CD4-positive, CD25-positive, alpha-beta regulatory T cell (primary cell): Measurements from ENCODE around the gene LIM2. TPM values are rescaled to one million over a fixed set of nuclear protein-coding genes. Genes with fewer than 3 reads are reported as not detected.
A peak's percentile ranks its signal among the peaks of the same experiment; 100 is the strongest.

Experiments
- ATAC-seq, 2 donors: fragments of 150-1000 bp; cut with Tn5 transposase; one replicate each; pipeline ENCODE4 v1.10.0; 2021; ENCODE audit warnings: low read depth in 2 of 2, moderate number of reproducible peaks in 2 of 2, moderate library complexity in 1 of 2
- DNase-seq, 3 donors: peaks; one replicate each; pipeline versions ENCODE4 v3.0.0 to v3.0.0-alpha.2; 2012 to 2022; ENCODE audit warnings: mixed read lengths in 1 of 3
- H3K27ac ChIP-seq: one replicate; pipeline ENCODE4 v1.7.0; 2013; ENCODE audit warnings: mild to moderate bottlenecking, low read length; ENCODE audit not compliant: insufficient read depth, poor library complexity, severe bottlenecking
- H3K27me3 ChIP-seq: one replicate; pipeline ENCODE4 v1.7.0; 2013; ENCODE audit warnings: low read length; ENCODE audit not compliant: control insufficient read depth, insufficient read depth
- H3K36me3 ChIP-seq: one replicate; pipeline ENCODE4 v1.7.0; 2013; ENCODE audit warnings: mild to moderate bottlenecking, low read length, moderate library complexity; ENCODE audit not compliant: control insufficient read depth, insufficient read depth
- H3K4me1 ChIP-seq: 2 replicates; pipeline ENCODE4 v1.7.0; 2013; ENCODE audit warnings: mild to moderate bottlenecking, low read length; ENCODE audit not compliant: insufficient read depth, control insufficient read depth, poor library complexity, severe bottlenecking
- H3K4me3 ChIP-seq: one replicate; pipeline ENCODE4 v1.7.0; 2013; ENCODE audit warnings: low read depth, mild to moderate bottlenecking, low read length, moderate library complexity
- H3K9me3 ChIP-seq, 2 experiments: 1 replicate in 1 of 2; 2 replicates in 1 of 2; pipeline ENCODE4 v1.7.0; 2013; ENCODE audit warnings: low read length in 2 of 2, mild to moderate bottlenecking in 1 of 2, moderate library complexity in 1 of 2; ENCODE audit not compliant: control insufficient read depth in 2 of 2
- H3K27ac Mint-ChIP-seq, 3 donors: one replicate each; pipeline ENCODE4 v1.8.0; 2020 to 2022; ENCODE audit warnings: mild to moderate bottlenecking in 3 of 3, mixed read lengths in 3 of 3, moderate library complexity in 2 of 3
- H3K27me3 Mint-ChIP-seq: one replicate; pipeline ENCODE4 v1.8.0; 2022; ENCODE audit warnings: mild to moderate bottlenecking, mixed read lengths
- H3K36me3 Mint-ChIP-seq: one replicate; pipeline ENCODE4 v1.8.0; 2020; ENCODE audit warnings: mixed read lengths
- H3K4me1 Mint-ChIP-seq, 4 donors: one replicate each; pipeline ENCODE4 v1.8.0; 2020 to 2022; ENCODE audit warnings: mixed read lengths in 4 of 4, mild to moderate bottlenecking in 1 of 4
- H3K4me3 Mint-ChIP-seq, 4 donors: one replicate each; pipeline ENCODE4 v1.8.0; 2020 to 2022; ENCODE audit warnings: mild to moderate bottlenecking in 4 of 4, mixed read lengths in 4 of 4, moderate library complexity in 3 of 4
- H3K9me3 Mint-ChIP-seq, 7 donors: one replicate each; pipeline ENCODE4 v1.8.0; 2020 to 2022; ENCODE audit warnings: mixed read lengths in 7 of 7, mild to moderate bottlenecking in 3 of 7, moderate library complexity in 2 of 7
- polyA plus RNA-seq, 4 donors: library from polyadenylated mRNA; unstranded; fragments of 300-500 nt; fragmentation: Illumina TruSeq; gene quantifications; one replicate each; pipeline ENCODE4 v1.2.3, GENCODE V29; 2021
- total RNA-seq: library from RNA; stranded (reverse); gene quantifications from one replicate; pipeline ENCODE4 v1.2.3, GENCODE V29; 2022

LIM2 gene
- total and polyA plus RNA-seq, 5 donors from 2014 or later = not detected

GRCh38 chr19:51368366-51369282, 19.1 kb downstream of the LIM2 start, which contains the start of gene CLDND2:
TSS of gene CLDND2 (minus strand) at chr19:51369003. CDS start at chr19:51368577, 426 bp downstream.
- peaks cover 0 to 71% (median 43%) of the 10 kb centered on the region in 4 donors for H3K4me1 Mint-ChIP-seq
- peak within 1 kb of the TSS; percentile 90 to 96 (median 94) for H3K27ac Mint-ChIP-seq
- Histone ChIP-seq H3K9me3 (no peaks in the 10 kb centered on the region), H3K27ac (peak within 1 kb of the TSS; percentile 84), H3K36me3 (no peaks in the 10 kb centered on the region), H3K4me3 (no peak within 1 kb of the TSS), H3K27me3 (no peaks in the 10 kb centered on the region), H3K4me1 (peaks cover 52% of the 10 kb centered on the region)
- no peaks in the 10 kb centered on the region for H3K9me3 Mint-ChIP-seq
- H3K36me3 Mint-ChIP-seq = no peaks in the 10 kb centered on the region
- peak within 1 kb of the TSS; percentile 92 to 100 (median 98) for H3K4me3 Mint-ChIP-seq
- no peaks in the 10 kb centered on the region for H3K27me3 Mint-ChIP-seq
- ATAC-seq (no peak), DNase-seq (no peak)

- H3K4me1 Mint-ChIP-seq = peaks cover 0 to 70% (median 43%) of the 10 kb centered on the region in 4 donors
- H3K36me3 ChIP-seq = no peaks in the 10 kb centered on the region
- H3K27ac ChIP-seq = peak overlapping the region; percentile 84
- peak; percentile 92 to 99 (median 93) for DNase-seq
- peak overlapping the region; percentile 90 to 96 (median 94) for H3K27ac Mint-ChIP-seq
- H3K4me3 Mint-ChIP-seq = peak overlapping the region; percentile 92 to 100 (median 98)
- no peaks in the 10 kb centered on the region for H3K27me3 ChIP-seq
- peaks cover 46% of the 10 kb centered on the region for H3K4me1 ChIP-seq
- peak overlapping the region; percentile 85 for H3K4me3 ChIP-seq
- no peaks in the 10 kb centered on the region for H3K27me3 Mint-ChIP-seq
- no peaks in the 10 kb centered on the region for H3K9me3 Mint-ChIP-seq
- no peaks in the 10 kb centered on the region for H3K9me3 ChIP-seq
- peak; percentile 82 to 84 for ATAC-seq
- H3K36me3 Mint-ChIP-seq = no peaks in the 10 kb centered on the region
Measured at GRCh38 chr19:51367565-51368365, 20.0 kb downstream of the LIM2 start.

GRCh38 chr19:51367255-51367564, 20.6 kb downstream of the LIM2 start:
- DNase-seq (no peak), ATAC-seq (no peak)
- peak overlapping the region; percentile 85 for H3K4me3 ChIP-seq
- peak overlapping the region; percentile 90 to 96 (median 94) for H3K27ac Mint-ChIP-seq
- H3K27me3 ChIP-seq = no peaks in the 10 kb centered on the region
- no peaks in the 10 kb centered on the region for H3K9me3 Mint-ChIP-seq
- no peaks in the 10 kb centered on the region for H3K27me3 Mint-ChIP-seq
- no peaks in the 10 kb centered on the region for H3K36me3 ChIP-seq
- no peaks in the 10 kb centered on the region for H3K9me3 ChIP-seq
- peak overlapping the region; percentile 92 to 100 (median 98) for H3K4me3 Mint-ChIP-seq
- H3K36me3 Mint-ChIP-seq = no peaks in the 10 kb centered on the region
- peak overlapping the region; percentile 84 for H3K27ac ChIP-seq
- peaks cover 44% of the 10 kb centered on the region for H3K4me1 ChIP-seq
- H3K4me1 Mint-ChIP-seq = peaks cover 0 to 70% (median 43%) of the 10 kb centered on the region in 4 donors

DNA sequence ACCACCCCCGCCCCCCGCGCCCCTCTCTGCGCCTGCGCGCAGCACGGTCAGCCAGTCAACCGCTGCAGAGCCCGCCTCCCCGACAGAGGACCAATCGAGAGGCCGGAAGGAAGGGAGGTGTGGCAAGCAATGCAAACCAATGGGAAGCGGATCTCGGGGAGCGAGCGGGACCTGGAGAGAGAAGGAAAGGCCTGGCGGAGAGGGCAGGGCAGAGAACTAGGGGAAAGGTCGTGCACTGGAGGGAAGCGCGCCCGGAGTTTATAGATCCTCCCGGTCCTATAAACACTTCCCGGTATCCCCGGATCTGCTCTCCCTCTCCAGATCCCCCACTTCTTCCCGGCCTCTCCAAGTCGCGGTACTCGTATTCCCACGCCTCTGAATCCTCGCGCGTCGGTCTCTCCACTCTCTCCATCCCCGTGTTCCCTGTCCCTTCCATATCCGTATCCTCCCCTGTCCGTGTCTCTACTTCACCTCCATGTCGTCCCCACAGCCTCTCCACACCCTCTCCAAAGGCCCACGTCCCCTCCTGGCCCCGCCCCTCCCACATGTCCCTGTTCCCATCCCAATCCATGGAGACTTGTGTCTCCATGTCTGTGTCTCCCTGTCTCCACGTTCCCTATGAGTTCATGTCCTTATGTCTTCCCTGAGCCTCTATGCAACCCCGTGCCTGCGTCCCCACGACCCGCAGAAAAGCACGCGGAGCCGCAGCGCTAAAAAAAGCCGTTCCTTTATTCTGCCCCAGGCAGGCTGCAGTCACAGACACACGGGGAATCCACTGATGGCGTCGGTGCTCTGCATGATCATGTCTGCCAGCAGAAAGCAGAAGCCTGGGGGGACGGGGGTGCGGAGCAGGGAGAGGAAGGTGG, 21.2 kb downstream of the LIM2 start:
- H3K4me1 ChIP-seq = peaks cover 38% of the 10 kb centered on the region
- H3K36me3 Mint-ChIP-seq = no peaks in the 10 kb centered on the region

GRCh38 chr19:51365965-51366388, 21.8 kb downstream of the LIM2 start, which contains the start of gene ETFB:
TSS of gene ETFB (minus strand) at chr19:51366388. CDS start at chr19:51366326, 62 bp downstream.
- DNase-seq = no peak
- Histone ChIP-seq H3K4me1 (peaks cover 38% of the 10 kb centered on the region), H3K9me3 (no peaks in the 10 kb centered on the region), H3K4me3 (peak within 1 kb of the TSS; percentile 95), H3K27ac (peak within 1 kb of the TSS; percentile 84), H3K27me3 (no peaks in the 10 kb centered on the region), H3K36me3 (no peaks in the 10 kb centered on the region)
- H3K36me3 Mint-ChIP-seq = no peaks in the 10 kb centered on the region
- peak within 1 kb of the TSS; percentile 92 to 100 (median 98) for H3K4me3 Mint-ChIP-seq
- H3K4me1 Mint-ChIP-seq = peaks cover 0 to 63% (median 40%) of the 10 kb centered on the region in 4 donors
- H3K27me3 Mint-ChIP-seq = no peaks in the 10 kb centered on the region
- H3K27ac Mint-ChIP-seq = peak within 1 kb of the TSS; percentile 94 to 98 (median 96)
- H3K9me3 Mint-ChIP-seq = no peaks in the 10 kb centered on the region
- no peak for ATAC-seq

More for the DNA sequence above, 21.2 kb downstream of the LIM2 start:
- Histone ChIP-seq H3K4me3 (peak overlapping the region; percentile 95), H3K9me3 (no peaks in the 10 kb centered on the region), H3K27ac (peak overlapping the region; percentile 84), H3K36me3 (no peaks in the 10 kb centered on the region), H3K27me3 (no peaks in the 10 kb centered on the region)
- Mint-ChIP-seq H3K4me1 (peaks cover 0 to 70% (median 43%) of the 10 kb centered on the region in 4 donors), H3K27ac (peak overlapping the region; percentile 94 to 98 (median 96)), H3K27me3 (no peaks in the 10 kb centered on the region), H3K4me3 (peak overlapping the region; percentile 92 to 100 (median 98)), H3K9me3 (no peaks in the 10 kb centered on the region)
- DNase-seq = peak; percentile 88 to 96 (median 92)
- peak; percentile 53 to 58 for ATAC-seq

DNA sequence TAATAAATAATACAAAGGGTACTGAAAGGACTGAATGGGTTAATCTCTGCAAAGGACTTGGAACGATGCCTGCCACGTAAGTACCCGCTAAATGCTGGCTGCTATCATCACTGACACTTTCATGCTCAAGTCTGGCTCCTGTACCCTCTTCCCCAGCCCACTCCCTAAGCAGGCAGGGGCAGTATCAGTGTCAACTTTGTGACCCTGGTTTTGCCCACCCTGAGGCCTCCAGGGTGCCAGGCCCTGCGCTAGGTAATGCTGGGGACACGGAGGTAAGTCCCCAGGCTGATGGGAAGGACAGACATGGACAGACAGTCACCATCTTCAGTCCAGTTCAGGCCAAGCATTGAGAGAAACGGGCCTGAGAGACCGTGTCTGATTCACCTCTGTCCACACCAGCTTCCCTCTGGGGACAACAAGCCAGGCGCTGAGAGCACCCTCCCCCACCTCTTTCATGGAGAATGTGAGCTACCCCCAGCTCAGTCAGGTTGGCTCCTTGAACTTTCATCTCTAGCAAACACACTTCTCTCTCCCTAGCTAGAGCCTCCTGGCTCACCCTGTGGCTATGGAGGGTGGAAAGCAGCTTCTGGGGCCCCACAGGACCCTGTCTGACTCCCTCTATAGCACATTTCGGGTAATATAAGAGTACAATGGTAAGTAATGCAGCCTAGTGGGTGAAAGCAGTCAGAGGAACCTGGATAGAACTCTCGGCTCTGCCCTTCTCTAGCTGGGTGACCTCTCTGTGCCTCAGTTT, 22.4 kb downstream of the LIM2 start:
- ATAC-seq (no peak), DNase-seq (peak in 2 of 3 donors; percentile 25 to 43)
- peak overlapping the region; percentile 92 to 100 (median 98) for H3K4me3 Mint-ChIP-seq
- no peaks in the 10 kb centered on the region for H3K9me3 ChIP-seq
- no peaks in the 10 kb centered on the region for H3K27me3 ChIP-seq
- H3K27ac Mint-ChIP-seq = peak overlapping the region; percentile 94 to 98 (median 96)
- H3K27ac ChIP-seq = peak overlapping the region; percentile 84
- H3K4me3 ChIP-seq = peak overlapping the region; percentile 95
- H3K36me3 Mint-ChIP-seq = no peaks in the 10 kb centered on the region
- peaks cover 38% of the 10 kb centered on the region for H3K4me1 ChIP-seq
- no peaks in the 10 kb centered on the region for H3K27me3 Mint-ChIP-seq
- H3K36me3 ChIP-seq = no peaks in the 10 kb centered on the region
- H3K4me1 Mint-ChIP-seq = peaks cover 0 to 59% (median 38%) of the 10 kb centered on the region in 4 donors
- H3K9me3 Mint-ChIP-seq = no peaks in the 10 kb centered on the region
